OCI-LY3 (cell line): ENCODE results near the gene ESF1.

Experiments used
- EZH2phosphoT487 ChIP-seq: fragments of 200-600 bp; shearing (Covaris generic); IDR thresholded peaks from 2 replicates; pipeline ENCODE4 v1.6.1; 2018; ENCODE audit warnings: antibody characterized with exemption, mixed run types, low read depth
- TF ChIP-seq, protein P1 (sequence below): fragments of 200-600, 300-600 bp; sonication (generic); IDR thresholded peaks from 2 replicates; pipeline ENCODE4 v1.5.1; 2014; ENCODE audit warnings: antibody characterized with exemption, low read length, low read depth

DNA sequence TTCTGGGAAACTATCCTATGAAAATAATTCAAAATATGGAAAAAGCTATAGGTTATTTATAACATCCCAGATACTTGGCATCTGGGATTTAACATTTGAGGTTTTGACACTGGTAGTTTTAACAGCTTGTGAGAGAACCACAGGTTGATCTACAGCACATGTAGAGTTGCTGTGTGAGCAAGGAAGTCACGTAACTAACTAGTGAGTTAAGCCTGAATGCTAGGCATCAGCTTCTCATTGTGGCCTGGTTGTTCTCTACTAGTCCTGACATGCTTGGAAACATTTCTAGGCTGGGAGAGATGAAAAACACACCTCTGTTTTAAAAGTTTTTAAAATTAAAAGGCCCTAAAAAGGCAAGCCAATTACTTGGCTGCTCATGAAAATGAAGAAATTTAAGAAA lies 28.2 kb downstream of the ESF1 start:
- TF ChIP-seq, protein P1, sequence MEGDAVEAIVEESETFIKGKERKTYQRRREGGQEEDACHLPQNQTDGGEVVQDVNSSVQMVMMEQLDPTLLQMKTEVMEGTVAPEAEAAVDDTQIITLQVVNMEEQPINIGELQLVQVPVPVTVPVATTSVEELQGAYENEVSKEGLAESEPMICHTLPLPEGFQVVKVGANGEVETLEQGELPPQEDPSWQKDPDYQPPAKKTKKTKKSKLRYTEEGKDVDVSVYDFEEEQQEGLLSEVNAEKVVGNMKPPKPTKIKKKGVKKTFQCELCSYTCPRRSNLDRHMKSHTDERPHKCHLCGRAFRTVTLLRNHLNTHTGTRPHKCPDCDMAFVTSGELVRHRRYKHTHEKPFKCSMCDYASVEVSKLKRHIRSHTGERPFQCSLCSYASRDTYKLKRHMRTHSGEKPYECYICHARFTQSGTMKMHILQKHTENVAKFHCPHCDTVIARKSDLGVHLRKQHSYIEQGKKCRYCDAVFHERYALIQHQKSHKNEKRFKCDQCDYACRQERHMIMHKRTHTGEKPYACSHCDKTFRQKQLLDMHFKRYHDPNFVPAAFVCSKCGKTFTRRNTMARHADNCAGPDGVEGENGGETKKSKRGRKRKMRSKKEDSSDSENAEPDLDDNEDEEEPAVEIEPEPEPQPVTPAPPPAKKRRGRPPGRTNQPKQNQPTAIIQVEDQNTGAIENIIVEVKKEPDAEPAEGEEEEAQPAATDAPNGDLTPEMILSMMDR: no peak
- no peak for TF ChIP-seq EZH2phosphoT487
